ENCODE results near the gene SSX5. TPM values are rescaled to one million over a fixed set of nuclear protein-coding genes. Genes with fewer than 3 reads are reported as not detected.

Gene SSX5
- total RNA-seq, 4 donors from 2014 or later = not detected

Small RNA genes within 50 kb of the gene (small RNA-seq; reads per million reads assigned to genes)
- 0 reads per million in 3 donors for gene AC245047.3
- gene AC245047.7 = 0 reads per million in 3 donors
- 0 reads per million in 3 donors for gene RNA5SP503
- 0 reads per million in 3 donors for gene RNU6-707P

Other genes with a start within 250 kb of the SSX5 start
- 1 to 10 TPM; 3.5 to 6.2 (median 3.9) TPM for gene ZNF182, start 192.8 kb downstream of the SSX5 start, total RNA-seq
- not detected for gene SPACA5, start 189.8 kb downstream of the SSX5 start, total RNA-seq
- 1 to 10 TPM; 2.3 to 5.4 (median 3.1) TPM for gene ZNF630, start 125.2 kb downstream of the SSX5 start, total RNA-seq
- gene SPACA5B, start 66.2 kb downstream of the SSX5 start, total RNA-seq = not detected
- not detected for gene SSX1, start 58.6 kb upstream of the SSX5 start, total RNA-seq
- not detected for gene SSX3, start 159.9 kb upstream of the SSX5 start, total RNA-seq
- not detected for gene SSX4, start 186.7 kb upstream of the SSX5 start, total RNA-seq
- gene SSX4B, start 215.2 kb upstream of the SSX5 start, total RNA-seq = not detected

Data from esophagus muscularis mucosa (tissue), 4 donors.